Sigmoid colon (tissue), 4 donors: ENCODE measurements around the gene MRPL37.

Source experiments
- EP300 ChIP-seq, 4 donors: sonication (generic); formaldehyde crosslinking; IDR thresholded peaks; one replicate each; pipeline ENCODE4 v1.6.1; 2017; ENCODE audit warnings: antibody characterized with exemption in 4 of 4
- POLR2A ChIP-seq, 2 donors: fragments of 450-650 bp; IDR thresholded peaks; one replicate each; pipeline ENCODE4 v1.6.1; 2016; ENCODE audit warnings: antibody characterized with exemption in 2 of 2, mild to moderate bottlenecking in 2 of 2, moderate library complexity in 2 of 2
- TF ChIP-seq, protein P1 (sequence below), 4 experiments: fragments of 450-650 bp in 3 of 4; fragments of 200-600 bp in 1 of 4; IDR thresholded peaks; one replicate each; pipeline ENCODE4 v1.5.1; 2016 to 2019; ENCODE audit warnings: antibody characterized with exemption in 4 of 4, mild to moderate bottlenecking in 3 of 4, moderate library complexity in 2 of 4

DNA sequence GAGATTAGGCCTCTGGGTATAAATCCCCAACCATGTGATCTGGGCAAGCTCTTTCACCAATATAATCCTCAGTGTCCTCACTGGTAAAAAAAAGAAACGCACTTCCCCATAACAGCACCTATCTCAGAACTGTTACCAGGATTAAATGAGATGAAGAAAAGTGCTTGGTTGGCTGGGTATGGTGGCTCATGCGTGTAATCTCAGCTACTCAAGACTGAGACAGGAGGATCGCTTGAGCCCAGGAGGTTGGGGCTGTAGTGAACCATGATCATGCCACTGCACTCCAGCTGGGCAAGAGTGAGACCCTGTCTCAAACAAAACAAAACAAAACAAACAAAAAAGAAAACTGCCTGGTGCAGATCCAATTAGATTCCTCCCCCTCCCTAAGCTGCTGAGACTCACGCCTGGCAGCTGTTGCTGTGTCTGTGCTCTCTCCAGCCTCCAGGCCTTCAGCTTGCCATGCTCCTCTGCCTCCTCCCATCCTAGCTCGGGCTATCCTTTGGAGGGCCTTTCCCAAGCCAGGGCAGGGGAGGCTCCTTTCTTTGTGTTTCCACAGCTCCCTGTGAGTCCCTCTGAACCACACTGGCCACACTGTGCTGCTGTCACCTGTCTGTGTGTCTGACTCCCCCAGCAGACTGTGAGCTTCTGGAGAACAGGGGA, 19.1 kb upstream of the MRPL37 start:
- TF ChIP-seq EP300 (IDR thresholded peaks at IDR 0.05) (no peak), POLR2A (IDR thresholded peaks at IDR 0.05) (no peak)
- TF ChIP-seq, protein P1, sequence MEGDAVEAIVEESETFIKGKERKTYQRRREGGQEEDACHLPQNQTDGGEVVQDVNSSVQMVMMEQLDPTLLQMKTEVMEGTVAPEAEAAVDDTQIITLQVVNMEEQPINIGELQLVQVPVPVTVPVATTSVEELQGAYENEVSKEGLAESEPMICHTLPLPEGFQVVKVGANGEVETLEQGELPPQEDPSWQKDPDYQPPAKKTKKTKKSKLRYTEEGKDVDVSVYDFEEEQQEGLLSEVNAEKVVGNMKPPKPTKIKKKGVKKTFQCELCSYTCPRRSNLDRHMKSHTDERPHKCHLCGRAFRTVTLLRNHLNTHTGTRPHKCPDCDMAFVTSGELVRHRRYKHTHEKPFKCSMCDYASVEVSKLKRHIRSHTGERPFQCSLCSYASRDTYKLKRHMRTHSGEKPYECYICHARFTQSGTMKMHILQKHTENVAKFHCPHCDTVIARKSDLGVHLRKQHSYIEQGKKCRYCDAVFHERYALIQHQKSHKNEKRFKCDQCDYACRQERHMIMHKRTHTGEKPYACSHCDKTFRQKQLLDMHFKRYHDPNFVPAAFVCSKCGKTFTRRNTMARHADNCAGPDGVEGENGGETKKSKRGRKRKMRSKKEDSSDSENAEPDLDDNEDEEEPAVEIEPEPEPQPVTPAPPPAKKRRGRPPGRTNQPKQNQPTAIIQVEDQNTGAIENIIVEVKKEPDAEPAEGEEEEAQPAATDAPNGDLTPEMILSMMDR (IDR thresholded peaks at IDR 0.05) = no peak
